HG02852 (cell line): ENCODE measurements around the gene PODN.

Source experiments
- ATAC-seq: cut with Tn5 transposase; IDR thresholded peaks from one replicate; pipeline ENCODE4 v1.9.1; 2021; ENCODE audit warnings: mild to moderate bottlenecking, moderate library complexity; ENCODE audit not compliant: unreplicated experiment

PODN gene

DNA sequence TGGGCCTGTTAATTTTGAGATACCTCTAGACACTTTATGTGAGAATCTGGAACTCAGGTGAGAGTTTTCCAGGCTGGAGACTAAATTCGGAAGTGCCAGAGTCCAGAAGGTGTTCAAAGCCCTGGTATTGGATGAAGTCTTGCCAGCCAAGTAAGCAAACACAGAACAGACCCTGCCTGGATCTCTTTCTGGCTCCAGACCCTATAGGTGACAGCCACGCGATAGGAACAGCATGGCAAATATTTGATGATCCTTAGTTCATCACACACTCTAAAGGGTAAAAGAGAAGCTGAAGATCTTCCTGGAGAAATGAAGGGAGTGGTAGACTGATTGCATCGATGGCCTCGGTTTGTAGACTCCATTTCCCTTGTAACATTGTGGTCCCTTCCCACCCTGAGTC, 49.7 kb downstream of the PODN start:
- ATAC-seq = no peak

- ATAC-seq = no peak
Measured at GRCh38 chr1:53112271-53112774, 50.3 kb downstream of the PODN start.

- ATAC-seq = no peak
Measured at GRCh38 chr1:53112861-53113260, 50.8 kb downstream of the PODN start.

DNA sequence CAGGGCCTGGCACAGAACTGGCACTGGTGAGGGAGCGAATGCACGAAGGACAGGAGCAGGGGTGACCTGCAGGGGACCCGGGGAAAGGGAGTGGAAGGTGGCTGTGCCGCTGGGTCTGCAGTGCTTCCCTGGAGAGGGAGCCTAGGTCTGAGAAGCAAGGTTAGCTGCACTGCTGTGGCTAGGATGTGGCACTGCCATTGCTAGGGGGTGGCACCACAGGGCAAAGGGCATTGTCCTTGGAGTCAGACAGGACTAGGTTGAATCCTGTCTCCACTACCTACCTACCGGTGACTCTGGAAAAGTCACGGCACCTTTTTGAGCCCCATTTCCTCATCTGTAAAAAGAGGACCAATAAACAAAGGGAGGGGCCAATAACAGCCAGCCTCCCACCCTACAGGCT, 52.1 kb downstream of the PODN start:
- no peak for ATAC-seq

DNA sequence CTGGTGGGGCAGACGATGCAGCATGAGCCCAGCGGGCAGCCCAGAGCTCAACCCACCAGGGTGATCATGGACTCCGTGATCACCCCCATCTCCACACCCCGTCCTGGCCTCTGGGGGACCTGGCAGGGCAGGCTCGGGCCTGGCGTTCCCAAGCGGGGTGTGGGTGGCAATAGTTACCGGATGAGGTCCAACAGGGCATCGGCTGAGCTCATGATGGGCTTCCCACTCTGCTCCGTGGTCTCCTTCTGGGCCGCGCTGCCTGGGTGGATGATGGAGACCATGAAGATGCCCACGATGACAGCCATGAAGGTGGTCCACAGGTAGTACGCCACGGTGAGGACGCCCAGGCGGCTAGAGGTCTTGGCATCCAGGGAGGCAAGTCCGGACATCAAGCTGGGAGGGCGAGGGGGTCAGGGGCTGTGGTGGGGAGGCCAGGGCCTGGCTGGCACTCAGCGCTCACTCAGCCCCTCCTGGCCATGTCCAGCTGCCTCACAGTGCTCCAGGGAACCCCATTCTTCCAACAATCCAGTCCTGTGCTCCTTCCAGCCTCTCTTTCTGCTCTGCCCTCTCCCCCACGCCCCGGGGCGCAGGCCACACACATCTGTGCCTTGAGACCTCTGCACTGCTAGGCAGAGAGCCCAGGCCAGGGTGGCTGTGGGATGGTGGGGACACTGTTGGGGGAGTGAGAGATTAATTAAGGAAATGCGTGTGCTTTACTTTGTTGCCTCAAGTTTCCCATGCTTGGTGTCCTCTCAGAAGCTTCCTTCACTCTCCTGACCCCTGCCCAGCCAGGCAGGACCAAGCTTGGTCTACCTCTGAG, 52.8 kb downstream of the PODN start:
- ATAC-seq = no peak

- ATAC-seq = no peak
Measured at GRCh38 chr1:53115403-53116306, 53.6 kb downstream of the PODN start.

DNA sequence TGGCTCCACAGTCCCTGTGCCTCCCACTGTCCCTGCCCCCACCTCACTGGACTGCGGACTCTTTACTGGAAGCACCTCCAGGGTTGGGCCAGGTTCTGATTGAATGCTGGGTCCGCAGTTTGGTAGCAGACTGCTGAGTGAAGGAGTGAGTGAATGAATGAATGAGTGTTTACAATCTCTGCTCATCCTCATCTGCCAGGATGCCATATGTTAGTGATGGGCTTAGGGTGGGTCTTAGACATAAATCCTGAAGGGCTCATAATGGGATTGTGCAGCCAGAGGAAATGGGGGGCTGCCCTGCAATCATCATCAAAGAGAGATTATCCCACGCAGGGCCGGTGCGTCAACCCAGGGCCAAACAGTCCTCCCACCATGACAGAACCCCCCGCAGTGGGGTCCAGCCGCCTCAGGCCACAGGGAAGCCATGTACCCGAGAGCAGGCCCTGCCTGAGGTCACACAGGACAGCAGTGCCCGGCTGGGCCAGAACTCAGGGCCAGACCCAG, 54.3 kb downstream of the PODN start:
- ATAC-seq = no peak

DNA sequence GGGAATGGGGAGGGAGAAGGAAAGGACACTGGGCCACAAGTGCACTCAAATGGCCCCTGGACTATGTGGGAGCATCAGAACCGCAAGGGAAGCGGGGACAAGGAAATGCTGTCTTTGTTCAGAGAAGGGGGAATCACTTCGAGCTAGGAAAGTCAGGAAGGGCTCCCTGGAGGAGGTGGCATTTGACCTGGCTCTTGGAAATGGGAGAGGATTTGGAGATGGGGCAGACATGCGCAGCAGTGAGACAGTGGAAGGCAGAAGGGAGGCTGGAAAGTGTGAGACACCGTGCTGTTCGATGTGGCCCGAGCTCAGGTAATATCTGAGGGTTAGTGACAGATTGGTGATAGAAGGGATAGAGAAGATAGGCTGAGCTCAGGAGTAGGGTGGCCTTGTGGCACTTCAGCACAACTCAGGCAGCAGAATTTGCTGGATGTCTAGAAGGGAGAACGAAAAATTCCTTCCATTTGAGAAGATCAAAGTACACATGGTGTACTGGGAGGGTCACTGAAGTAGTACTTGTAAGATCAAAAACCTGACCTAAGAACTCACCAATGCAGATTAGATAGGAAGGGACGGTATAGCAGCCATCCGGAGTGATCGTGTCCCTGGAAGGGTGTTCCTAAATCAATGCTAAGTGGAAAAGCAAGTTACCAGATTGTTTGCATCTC, 55.1 kb downstream of the PODN start:
- ATAC-seq = no peak

DNA sequence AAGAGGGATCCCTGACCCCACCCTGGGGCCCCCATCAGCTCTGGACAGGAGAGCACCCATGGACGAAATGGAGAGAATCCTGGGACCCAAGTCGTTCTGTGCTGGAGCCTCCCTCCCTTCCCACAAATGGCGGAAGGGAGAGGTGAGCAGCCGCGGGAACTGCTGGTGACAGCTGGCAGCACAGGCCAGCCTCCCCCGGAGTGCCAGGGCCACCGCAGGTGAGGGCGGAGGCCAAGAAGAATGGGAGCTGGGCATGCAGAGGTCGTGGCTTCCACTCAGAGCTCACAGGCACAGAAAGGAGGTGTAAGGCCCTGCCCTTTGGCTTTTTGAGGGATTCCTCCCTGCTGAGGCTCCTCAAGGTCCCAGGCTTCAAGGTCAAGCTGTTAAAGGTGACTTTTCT, 55.8 kb downstream of the PODN start:
- no peak for ATAC-seq

DNA sequence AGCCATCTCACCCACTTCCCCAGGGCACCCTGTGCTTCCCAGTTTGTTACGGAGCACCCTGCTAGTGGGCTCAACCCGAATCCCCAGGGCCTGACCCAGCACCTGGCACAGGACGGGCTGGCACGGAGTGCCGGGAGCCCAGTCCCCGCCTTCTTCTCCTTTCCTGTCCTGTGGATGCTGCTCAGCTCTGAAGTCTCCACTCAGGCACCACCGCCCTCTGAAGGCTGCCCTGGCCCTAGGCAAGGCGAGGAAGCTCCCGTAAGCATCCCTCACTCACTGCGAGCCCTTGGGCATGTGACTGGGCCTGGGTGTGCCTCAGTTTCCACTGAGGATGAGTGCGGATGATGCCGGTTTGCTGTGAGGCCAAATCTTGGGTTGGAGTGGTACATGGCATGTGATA, 58.6 kb downstream of the PODN start:
- no peak for ATAC-seq

GRCh38 chr1:53121319-53122172, 59.5 kb downstream of the PODN start:
- ATAC-seq = no peak

DNA sequence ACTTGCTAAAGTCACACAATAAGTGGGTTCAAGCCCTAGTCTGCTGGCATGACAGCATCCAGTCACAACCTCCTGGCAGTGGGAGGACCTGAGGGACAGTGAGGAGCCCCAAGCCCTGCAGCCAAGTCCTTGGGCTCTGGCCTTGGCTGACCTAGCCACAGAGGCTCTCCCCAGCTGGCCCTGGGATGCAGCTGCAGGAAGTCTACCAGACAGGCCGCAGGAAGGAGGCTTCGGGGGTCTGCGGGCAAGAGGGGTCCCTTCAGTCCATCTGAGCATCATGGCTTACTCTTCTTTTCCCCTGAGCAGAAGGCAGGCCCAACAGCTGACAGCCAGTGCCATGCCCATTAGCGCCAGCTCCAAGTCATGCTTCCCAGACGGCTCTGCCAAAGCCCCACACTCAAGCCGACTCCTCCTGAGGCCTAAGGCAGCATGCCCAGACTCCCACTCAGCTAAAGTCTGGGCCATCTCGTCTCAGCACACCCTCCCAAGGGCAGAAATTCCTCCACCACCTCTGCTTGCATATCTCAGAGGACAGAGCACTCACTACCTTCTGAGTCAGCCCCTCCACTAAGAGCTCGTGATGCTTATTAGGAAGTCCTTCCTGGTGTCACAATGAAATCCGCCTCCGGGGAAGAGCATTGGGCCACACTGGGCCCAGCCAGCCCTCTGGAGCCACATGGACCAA, 60.3 kb downstream of the PODN start:
- no peak for ATAC-seq

- no peak for ATAC-seq
Measured at GRCh38 chr1:53122961-53123413, 61.0 kb downstream of the PODN start.

DNA sequence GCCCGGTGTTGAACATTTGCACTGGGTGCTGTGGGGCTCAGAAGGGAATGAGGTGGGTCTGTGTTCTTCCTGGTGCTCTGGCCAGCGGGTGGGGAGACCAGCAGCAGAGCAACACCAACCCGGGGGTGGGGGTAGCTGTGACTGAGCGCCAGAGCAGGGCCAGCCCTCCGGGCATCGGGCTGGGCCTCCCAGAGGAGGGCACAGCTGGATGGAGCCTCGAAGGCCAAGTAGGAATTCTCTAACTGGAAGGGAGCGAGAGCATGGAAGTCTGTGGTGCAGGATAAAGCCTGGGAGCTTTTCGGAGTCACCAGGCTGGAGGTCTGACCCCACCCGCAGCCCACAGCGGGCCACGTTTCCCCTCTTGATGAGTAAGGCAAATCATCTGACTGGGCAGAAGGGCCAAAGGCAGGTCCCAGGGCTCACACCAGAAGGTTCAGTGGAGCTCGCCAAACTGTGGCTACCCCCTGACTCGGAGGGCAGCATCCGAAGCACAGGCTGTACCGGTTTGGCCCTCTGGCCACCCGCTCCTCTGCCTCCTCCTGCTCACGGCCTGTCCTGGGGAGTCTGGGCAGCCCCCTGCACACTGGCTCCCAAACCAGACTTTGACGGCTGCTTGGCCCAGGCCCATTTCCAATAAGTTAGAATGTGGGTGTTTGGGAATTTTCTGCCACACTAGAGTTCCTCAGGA, 61.6 kb downstream of the PODN start:
- no peak for ATAC-seq

GRCh38 chr1:53125122-53125521, 63.1 kb downstream of the PODN start:
- ATAC-seq = no peak

- no peak for ATAC-seq
Measured at GRCh38 chr1:53125623-53126360, 63.8 kb downstream of the PODN start.

DNA sequence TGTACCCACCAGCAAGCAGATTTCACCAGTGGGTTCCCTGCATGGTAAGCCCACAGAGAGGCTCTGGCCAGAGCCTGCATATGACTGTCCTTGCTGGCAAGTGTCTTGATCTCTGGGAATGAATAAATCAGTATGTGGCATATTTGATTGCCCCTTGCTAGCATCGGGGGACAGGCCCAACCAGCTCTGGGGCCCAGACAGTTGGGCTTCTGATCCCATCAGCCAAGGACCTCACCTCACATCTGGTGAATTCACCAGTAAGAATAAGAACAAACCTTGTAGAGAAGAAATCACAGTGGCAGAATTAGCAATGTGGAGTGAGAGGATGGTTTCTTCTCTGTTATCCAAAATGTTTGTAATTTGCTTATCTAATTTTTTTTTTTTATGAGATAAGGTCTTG, 64.5 kb downstream of the PODN start:
- no peak for ATAC-seq

DNA sequence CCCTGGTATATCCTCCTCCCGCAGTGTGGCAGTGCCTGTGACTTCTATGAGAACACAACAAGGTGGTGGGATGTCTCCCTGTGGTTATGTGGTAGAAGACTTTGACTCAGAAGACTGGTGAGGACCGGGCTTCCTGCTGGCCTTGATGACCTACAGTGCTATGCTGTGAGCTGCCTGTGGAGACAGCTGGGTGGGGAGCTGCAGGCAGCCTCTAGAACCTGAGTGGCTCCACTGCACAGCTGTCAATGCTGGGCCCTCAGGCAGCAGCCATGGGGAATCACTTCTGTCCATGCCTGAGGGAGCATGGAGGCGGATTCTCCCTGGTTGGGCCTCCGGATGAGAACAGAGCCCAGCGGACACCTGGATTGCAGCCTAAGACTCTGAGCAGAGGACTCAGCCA, 65.5 kb downstream of the PODN start:
- ATAC-seq = no peak
